Trophoblast cell (in vitro differentiated cells and primary cell): ENCODE results near the gene BLACAT1.

Source experiments
- DNase-seq, 2 donors: peaks; one replicate each; pipeline ENCODE4 v3.0.0-alpha.2; 2016
- H2AFZ ChIP-seq: 2 replicates; pipeline ENCODE4 v1.6.1; 2013; ENCODE audit warnings: low read length, moderate library complexity, mild to moderate bottlenecking; ENCODE audit not compliant: insufficient read depth, poor library complexity
- H2AK5ac ChIP-seq: 2 replicates; pipeline ENCODE4 v1.6.1; 2013; ENCODE audit warnings: mild to moderate bottlenecking, low read length
- H2BK120ac ChIP-seq: 2 replicates; pipeline ENCODE4 v1.6.1; 2013; ENCODE audit warnings: low read length, mild to moderate bottlenecking, moderate library complexity; ENCODE audit not compliant: insufficient read depth, poor library complexity
- H2BK12ac ChIP-seq: 2 replicates; pipeline ENCODE4 v1.6.1; 2013; ENCODE audit warnings: mild to moderate bottlenecking, low read length, moderate library complexity
- H2BK5ac ChIP-seq: 2 replicates; pipeline ENCODE4 v1.6.1; 2013; ENCODE audit warnings: low read length, low read depth, moderate library complexity, mild to moderate bottlenecking; ENCODE audit not compliant: poor library complexity
- H3K14ac ChIP-seq: 2 replicates; pipeline ENCODE4 v1.6.1; 2013; ENCODE audit warnings: mild to moderate bottlenecking, low read length
- H3K18ac ChIP-seq: 2 replicates; pipeline ENCODE4 v1.6.1; 2013; ENCODE audit warnings: mild to moderate bottlenecking, low read length
- H3K23ac ChIP-seq: 2 replicates; pipeline ENCODE4 v1.6.1; 2013; ENCODE audit warnings: low read length
- H3K27ac ChIP-seq: 2 replicates; pipeline ENCODE4 v1.5.1; 2013; ENCODE audit warnings: low read depth, mild to moderate bottlenecking, inconsistent platforms, low read length, moderate library complexity
- H3K27me3 ChIP-seq: 2 replicates; pipeline ENCODE4 v1.6.1; 2013; ENCODE audit warnings: inconsistent platforms, mild to moderate bottlenecking, low read length, moderate library complexity; ENCODE audit not compliant: insufficient read depth
- H3K36me3 ChIP-seq, 2 experiments: 1 replicate in 1 of 2; 2 replicates in 1 of 2; pipeline ENCODE4 v1.6.1; 2013; ENCODE audit warnings: low read length in 2 of 2, mild to moderate bottlenecking in 2 of 2, moderate library complexity in 1 of 2; ENCODE audit not compliant: insufficient read depth in 2 of 2, control insufficient read depth in 1 of 2
- H3K4ac ChIP-seq: 2 replicates; pipeline ENCODE4 v1.6.1; 2013; ENCODE audit warnings: low read depth, mild to moderate bottlenecking, low read length, moderate library complexity
- H3K4me1 ChIP-seq, 2 experiments: 1 replicate in 1 of 2; 2 replicates in 1 of 2; pipeline ENCODE4 v1.6.1; 2013; ENCODE audit warnings: low read length in 2 of 2, mild to moderate bottlenecking in 2 of 2, moderate library complexity in 1 of 2; ENCODE audit not compliant: insufficient read depth in 2 of 2, control insufficient read depth in 1 of 2
- H3K4me2 ChIP-seq: 2 replicates; pipeline ENCODE4 v1.6.1; 2013; ENCODE audit warnings: inconsistent platforms, mild to moderate bottlenecking, low read length, moderate library complexity
- H3K4me3 ChIP-seq: 2 replicates; pipeline ENCODE4 v1.5.1; 2013; ENCODE audit warnings: mild to moderate bottlenecking, low read depth, low read length, inconsistent platforms
- H3K79me1 ChIP-seq: one replicate; pipeline ENCODE4 v1.6.1; 2013; ENCODE audit warnings: low read length
- H3K79me2 ChIP-seq: 2 replicates; pipeline ENCODE4 v1.6.1; 2013; ENCODE audit warnings: low read length, mild to moderate bottlenecking; ENCODE audit not compliant: control insufficient read depth, insufficient read depth, poor library complexity
- H3K9ac ChIP-seq: 2 replicates; pipeline ENCODE4 v1.6.1; 2013; ENCODE audit warnings: mild to moderate bottlenecking, low read length
- H3K9me3 ChIP-seq: 2 replicates; pipeline ENCODE4 v1.6.1; 2013; ENCODE audit warnings: low read depth, mild to moderate bottlenecking, control low read depth, inconsistent platforms, low read length; ENCODE audit not compliant: insufficient read depth
- H4K12ac ChIP-seq: 2 replicates; pipeline ENCODE4 v1.6.1; 2013; ENCODE audit warnings: low read depth, mild to moderate bottlenecking, low read length, moderate library complexity
- H4K8ac ChIP-seq: 2 replicates; pipeline ENCODE4 v1.6.1; 2013; ENCODE audit warnings: low read depth, mild to moderate bottlenecking, low read length, moderate library complexity
- H4K91ac ChIP-seq: one replicate; pipeline ENCODE4 v1.6.1; 2013; ENCODE audit warnings: low read depth, mild to moderate bottlenecking, low read length, moderate library complexity
- WGBS: extraction: QIAGEN DNeasy Blood & Tissue Kit; methylation state at CpG from one replicate; pipeline ENCODE4 v1.1.7; 2013; ENCODE audit warnings: missing lambda C conversion rate; ENCODE audit not compliant: insufficient read length, insufficient coverage; ENCODE audit errors: extremely low coverage; 5-methylcytosine and 5-hydroxymethylcytosine counted together

BLACAT1 gene

DNA sequence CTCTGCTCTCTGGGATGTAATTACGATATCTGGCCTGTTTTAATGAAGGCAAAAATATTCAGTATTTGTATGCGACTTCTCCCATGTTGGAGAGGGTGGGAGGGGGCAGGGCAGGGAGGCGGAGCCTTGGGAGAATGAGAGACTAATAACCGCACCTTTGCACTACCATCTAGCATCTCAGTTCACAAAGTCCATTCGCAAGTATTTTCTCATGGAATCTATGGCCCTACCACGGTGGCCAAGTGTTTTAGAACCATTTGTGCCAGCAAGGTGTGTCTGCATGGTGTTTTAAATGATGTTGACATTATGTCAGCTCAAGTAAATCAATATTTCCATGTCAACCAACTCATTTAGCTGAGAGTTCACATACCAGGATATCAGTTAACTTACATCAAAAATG, 14.3 kb upstream of the BLACAT1 start:
- H3K9me3 ChIP-seq = peaks cover 4% of the 10 kb centered on the region
- no peak overlapping the region for H2BK120ac ChIP-seq
- H4K91ac ChIP-seq = no peak overlapping the region
- H3K4me1 ChIP-seq = no peaks in the 10 kb centered on the region
- no peaks in the 10 kb centered on the region for H3K79me1 ChIP-seq
- WGBS = no CpG with 5 or more reads among the region's 6 CpGs
- H2BK5ac ChIP-seq = no peak overlapping the region
- no peak overlapping the region for H3K27ac ChIP-seq
- H2BK12ac ChIP-seq = no peak overlapping the region
- no peak overlapping the region for H4K8ac ChIP-seq
- H3K4ac ChIP-seq = no peak overlapping the region
- H3K27me3 ChIP-seq = no peaks in the 10 kb centered on the region
- H3K23ac ChIP-seq = no peak overlapping the region
- H3K18ac ChIP-seq = no peak overlapping the region
- no peak overlapping the region for H2AFZ ChIP-seq
- no peak overlapping the region for H3K9ac ChIP-seq
- DNase-seq = no peak
- no peak overlapping the region for H4K12ac ChIP-seq
- no peak overlapping the region for H3K4me3 ChIP-seq
- H3K4me2 ChIP-seq = no peak overlapping the region
- no peaks in the 10 kb centered on the region for H3K36me3 ChIP-seq
- H3K14ac ChIP-seq = no peak overlapping the region
- no peaks in the 10 kb centered on the region for H3K79me2 ChIP-seq
- H2AK5ac ChIP-seq = no peak overlapping the region

DNA sequence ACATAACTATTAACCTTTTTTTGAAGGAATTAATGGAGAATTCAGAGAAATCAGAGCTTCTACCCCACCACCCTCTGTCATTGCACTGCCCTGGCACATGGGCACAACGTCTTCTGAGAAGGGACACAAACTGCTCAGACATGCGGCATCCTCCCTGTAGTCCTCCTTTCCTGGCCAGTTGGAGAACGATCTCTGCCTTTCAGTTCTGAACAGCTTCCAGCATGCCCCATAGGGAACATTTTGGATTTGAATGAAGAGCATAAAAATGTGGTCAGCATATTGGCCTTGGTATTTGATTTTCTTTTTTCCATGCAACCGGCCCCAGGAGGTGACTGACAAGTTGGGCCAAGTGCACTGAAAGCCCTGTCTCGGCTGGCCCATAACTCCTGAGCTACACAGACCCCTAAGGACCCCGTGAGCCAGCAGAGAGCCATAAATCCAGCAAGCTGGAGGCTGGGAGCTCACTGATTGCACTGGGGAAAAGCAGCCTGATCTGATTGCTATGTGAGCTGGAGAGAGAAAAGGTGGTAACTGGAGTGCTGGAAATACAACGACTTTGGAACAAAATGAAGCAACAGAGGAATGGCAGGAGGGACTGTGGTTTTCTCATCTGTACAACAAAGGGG, 10.9 kb upstream of the BLACAT1 start:
- Histone ChIP-seq H3K4me3 (no peak overlapping the region), H3K27me3 (no peaks in the 10 kb centered on the region), H3K79me1 (no peaks in the 10 kb centered on the region), H3K4me2 (no peak overlapping the region), H3K23ac (no peak overlapping the region), H2BK12ac (no peak overlapping the region), H2AK5ac (no peak overlapping the region), H3K4ac (no peak overlapping the region), H3K9me3 (no peaks in the 10 kb centered on the region), H3K4me1 (no peaks in the 10 kb centered on the region), H3K14ac (no peak overlapping the region), H3K79me2 (no peaks in the 10 kb centered on the region), H4K12ac (no peak overlapping the region), H3K36me3 (no peaks in the 10 kb centered on the region), H2AFZ (no peak overlapping the region), H2BK120ac (no peak overlapping the region), H3K9ac (no peak overlapping the region), H4K91ac (no peak overlapping the region), H3K18ac (no peak overlapping the region), H4K8ac (no peak overlapping the region), H3K27ac (no peak overlapping the region), H2BK5ac (no peak overlapping the region)
- no peak for DNase-seq
- WGBS = no CpG with 5 or more reads among the region's 7 CpGs

DNA sequence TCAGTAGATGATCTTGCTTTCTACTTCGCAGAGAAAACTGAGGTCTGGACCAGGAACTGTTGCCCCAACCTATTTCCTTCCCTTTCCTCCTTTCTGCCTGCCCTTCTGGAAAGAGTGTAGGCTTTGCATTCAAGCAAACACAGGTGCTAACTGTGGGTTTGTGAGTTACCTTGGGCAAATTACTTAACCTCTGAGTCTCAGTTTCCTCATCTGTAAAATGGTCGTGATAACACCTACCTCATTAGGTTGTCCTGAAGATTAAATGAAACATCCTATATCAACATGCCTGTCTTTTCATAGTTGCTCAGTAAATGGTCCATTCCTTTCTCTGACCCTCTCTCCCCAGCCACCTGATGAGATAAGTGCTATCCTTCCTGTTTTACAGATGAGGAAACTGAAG, 9.5 kb upstream of the BLACAT1 start:
- H3K79me1 ChIP-seq = no peaks in the 10 kb centered on the region
- H3K79me2 ChIP-seq = no peaks in the 10 kb centered on the region
- no peak overlapping the region for H2BK5ac ChIP-seq
- H3K9me3 ChIP-seq = no peaks in the 10 kb centered on the region
- no peaks in the 10 kb centered on the region for H3K36me3 ChIP-seq
- WGBS = no CpG with 5 or more reads among the region's 2 CpGs
- no peak overlapping the region for H3K4me3 ChIP-seq
- no peaks in the 10 kb centered on the region for H3K4me1 ChIP-seq
- no peak overlapping the region for H3K18ac ChIP-seq
- H4K12ac ChIP-seq = no peak overlapping the region
- H2BK12ac ChIP-seq = no peak overlapping the region
- no peak overlapping the region for H2BK120ac ChIP-seq
- H3K27me3 ChIP-seq = no peaks in the 10 kb centered on the region
- H3K4me2 ChIP-seq = no peak overlapping the region
- no peak for DNase-seq
- no peak overlapping the region for H3K14ac ChIP-seq
- no peak overlapping the region for H3K9ac ChIP-seq
- no peak overlapping the region for H2AFZ ChIP-seq
- no peak overlapping the region for H3K27ac ChIP-seq
- no peak overlapping the region for H4K8ac ChIP-seq
- no peak overlapping the region for H3K4ac ChIP-seq
- no peak overlapping the region for H2AK5ac ChIP-seq
- H3K23ac ChIP-seq = no peak overlapping the region
- H4K91ac ChIP-seq = no peak overlapping the region

DNA sequence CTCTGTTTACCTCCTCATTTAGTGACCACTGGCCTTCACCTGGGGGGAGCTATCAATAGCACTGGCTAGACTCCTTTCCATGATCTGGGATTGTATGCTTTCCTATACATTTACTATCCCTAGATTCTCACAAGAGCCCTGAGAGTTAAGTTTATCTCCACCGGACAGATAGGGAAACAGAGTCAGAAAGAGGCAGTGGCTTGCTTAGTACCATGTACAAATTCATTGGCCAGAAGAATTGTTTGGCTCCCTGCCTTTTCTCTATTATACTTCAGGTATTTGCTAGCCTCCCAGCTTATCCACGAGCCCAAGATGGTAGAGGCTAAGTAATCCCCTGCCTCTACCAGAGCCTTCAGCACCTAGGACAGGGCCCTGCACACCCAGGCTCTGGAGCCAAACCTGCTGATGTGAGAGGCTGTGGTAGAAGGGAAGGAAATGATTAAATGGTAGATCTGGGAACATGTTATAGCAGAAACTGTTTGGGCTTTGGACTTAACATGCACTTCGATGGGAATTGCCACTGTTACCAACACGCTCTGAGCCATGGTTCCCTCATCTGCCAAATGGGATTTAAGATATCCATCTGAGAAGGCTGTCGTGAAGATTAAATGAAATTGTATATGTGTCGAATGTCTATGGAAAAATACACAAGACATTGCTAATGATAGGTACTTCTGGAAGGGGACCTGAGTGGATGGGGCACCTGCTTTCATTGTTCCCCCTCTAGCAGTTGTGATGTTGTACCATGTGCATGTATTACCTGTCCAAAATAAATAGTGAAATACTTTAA, 3.1 kb upstream of the BLACAT1 start:
- no peak overlapping the region for H2BK5ac ChIP-seq
- H2AK5ac ChIP-seq = no peak overlapping the region
- no peaks in the 10 kb centered on the region for H3K9me3 ChIP-seq
- no peak overlapping the region for H4K8ac ChIP-seq
- WGBS = no CpG with 5 or more reads among the region's 6 CpGs
- H3K14ac ChIP-seq = no peak overlapping the region
- no peak overlapping the region for H3K9ac ChIP-seq
- peaks cover 18% of the 10 kb centered on the region for H3K27me3 ChIP-seq
- no peak overlapping the region for H4K12ac ChIP-seq
- no peak overlapping the region for H3K27ac ChIP-seq
- no peak overlapping the region for H2AFZ ChIP-seq
- H3K4ac ChIP-seq = no peak overlapping the region
- H3K79me2 ChIP-seq = no peaks in the 10 kb centered on the region
- DNase-seq = peak; percentile 24 to 64
- H2BK12ac ChIP-seq = no peak overlapping the region
- no peak overlapping the region for H3K18ac ChIP-seq
- peaks cover 10 to 17% of the 10 kb centered on the region in 2 experiments for H3K4me1 ChIP-seq
- no peak overlapping the region for H4K91ac ChIP-seq
- no peaks in the 10 kb centered on the region for H3K79me1 ChIP-seq
- H2BK120ac ChIP-seq = no peak overlapping the region
- no peaks in the 10 kb centered on the region for H3K36me3 ChIP-seq
- H3K23ac ChIP-seq = no peak overlapping the region
- H3K4me2 ChIP-seq = no peak overlapping the region
- no peak overlapping the region for H3K4me3 ChIP-seq
